H1 (cell line): ENCODE measurements around the gene CXCL1. TPM values are rescaled to one million over a fixed set of nuclear protein-coding genes. Genes with fewer than 3 reads are reported as not detected.

Experiments
- ATF3 ChIP-seq: IDR thresholded peaks from 2 replicates; pipeline ENCODE4 v1.6.1; 2011; ENCODE audit warnings: low read depth, mild to moderate bottlenecking, low read length; ENCODE audit not compliant: insufficient read depth
- CHD1 ChIP-seq: IDR thresholded peaks from 2 replicates; pipeline ENCODE4 v1.6.1; 2012; ENCODE audit warnings: low read depth, low read length, improper control_type of control experiment
- GABPA ChIP-seq: IDR thresholded peaks from 2 replicates; pipeline ENCODE4 v1.6.1; 2011; ENCODE audit warnings: mild to moderate bottlenecking, low read length, moderate library complexity, borderline replicate concordance; ENCODE audit not compliant: insufficient read depth
- RBBP5 ChIP-seq: IDR thresholded peaks from 2 replicates; pipeline ENCODE4 v1.7.1; 2012; ENCODE audit warnings: low read depth, mild to moderate bottlenecking, inconsistent platforms, low read length, moderate library complexity, borderline replicate concordance
- RNF2 ChIP-seq: fragments of 200-900, 300-1000 bp; sonication (generic); IDR thresholded peaks from 2 replicates; pipeline ENCODE4 v1.7.1; 2016; ENCODE audit warnings: borderline replicate concordance, low read depth, mild to moderate bottlenecking, antibody characterized with exemption, low read length; ENCODE audit not compliant: poor library complexity, severe bottlenecking; ENCODE audit errors: missing control alignments
- SAP30 ChIP-seq: fragments of 300-600 bp; sonication (generic); IDR thresholded peaks from 2 replicates; pipeline ENCODE4 v1.7.1; 2012; ENCODE audit warnings: low read length, moderate library complexity, mild to moderate bottlenecking, inconsistent platforms; ENCODE audit not compliant: insufficient read depth, insufficient replicate concordance
- SRF ChIP-seq: IDR thresholded peaks from 2 replicates; pipeline ENCODE4 v1.6.1; 2011; ENCODE audit warnings: mild to moderate bottlenecking, low read depth, low read length, moderate library complexity
- TAF1 ChIP-seq: IDR thresholded peaks from 2 replicates; pipeline ENCODE4 v1.6.1; 2011; ENCODE audit warnings: mild to moderate bottlenecking, low read depth, low read length
- ZNF274 ChIP-seq: IDR thresholded peaks from 2 replicates; pipeline ENCODE4 v1.7.0; 2012; ENCODE audit warnings: low read length, borderline replicate concordance; ENCODE audit errors: extremely low read depth
- polyA plus RNA-seq, 7 experiments: library from polyadenylated mRNA; depleted of rRNA in 3 of 7; stranded (reverse) in 5 of 7; unstranded in 2 of 7; fragments of >200 nt in 5 of 7; fragments of 200-250 nt in 2 of 7; gene quantifications; 1 replicate in 5 of 7; 2 replicates in 1 of 7; 4 replicates in 1 of 7; pipeline versions ENCODE4 v1.2.1 to v1.2.3, GENCODE V29; 2011 to 2013; ENCODE audit warnings: missing spikeins in 2 of 7, mixed read lengths in 2 of 7
- total RNA-seq: library from RNA; stranded (reverse); fragmentation: NEBNext Ultra II Directional; extraction: Animal tissue kit (Norgen Biotek cat#: 25700); gene quantifications from 2 replicates; pipeline ENCODE4 v1.2.1, GENCODE V29; 2021
- TF ChIP-seq, protein P1 (sequence below), 3 experiments: IDR thresholded peaks; 1 replicate in 2 of 3; 2 replicates in 1 of 3; pipeline versions ENCODE4 v1.5.1 to v1.6.1; 2011; ENCODE audit warnings: low read length in 3 of 3, mild to moderate bottlenecking in 3 of 3, inconsistent platforms in 2 of 3, low read depth in 1 of 3, moderate library complexity in 1 of 3; ENCODE audit not compliant: insufficient read depth in 1 of 3; ENCODE audit errors: control extremely low read depth in 1 of 3

The CXCL1 gene
- total and polyA plus RNA-seq, 2 of the 8 experiments (the other 6 are each of a cell fraction or from before 2014, with no cell fraction given), result 0.77 to 0.80 TPM

- TF ChIP-seq CHD1 (no peak), ATF3 (no peak), ZNF274 (no peak), SAP30 (no peak), SRF (no peak), RNF2 (no peak), GABPA (no peak), TAF1 (no peak), RBBP5 (no peak)
- TF ChIP-seq, protein P1, sequence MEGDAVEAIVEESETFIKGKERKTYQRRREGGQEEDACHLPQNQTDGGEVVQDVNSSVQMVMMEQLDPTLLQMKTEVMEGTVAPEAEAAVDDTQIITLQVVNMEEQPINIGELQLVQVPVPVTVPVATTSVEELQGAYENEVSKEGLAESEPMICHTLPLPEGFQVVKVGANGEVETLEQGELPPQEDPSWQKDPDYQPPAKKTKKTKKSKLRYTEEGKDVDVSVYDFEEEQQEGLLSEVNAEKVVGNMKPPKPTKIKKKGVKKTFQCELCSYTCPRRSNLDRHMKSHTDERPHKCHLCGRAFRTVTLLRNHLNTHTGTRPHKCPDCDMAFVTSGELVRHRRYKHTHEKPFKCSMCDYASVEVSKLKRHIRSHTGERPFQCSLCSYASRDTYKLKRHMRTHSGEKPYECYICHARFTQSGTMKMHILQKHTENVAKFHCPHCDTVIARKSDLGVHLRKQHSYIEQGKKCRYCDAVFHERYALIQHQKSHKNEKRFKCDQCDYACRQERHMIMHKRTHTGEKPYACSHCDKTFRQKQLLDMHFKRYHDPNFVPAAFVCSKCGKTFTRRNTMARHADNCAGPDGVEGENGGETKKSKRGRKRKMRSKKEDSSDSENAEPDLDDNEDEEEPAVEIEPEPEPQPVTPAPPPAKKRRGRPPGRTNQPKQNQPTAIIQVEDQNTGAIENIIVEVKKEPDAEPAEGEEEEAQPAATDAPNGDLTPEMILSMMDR (IDR thresholded peaks at IDR 0.05; ENCODE audit: control extremely low read depth in 1 of 3, insufficient read depth in 1 of 3, low read depth in 1 of 3, low read length in 3 of 3), result no peak
- TF ChIP-seq, all 59 proteins: peak for 0
Measured at GRCh38 chr4:73843369-73843768, 25.8 kb upstream of the CXCL1 start (continued).
